GM19035 (cell line): ENCODE data around the gene COL9A3.

Experiments
- ATAC-seq: cut with Tn5 transposase; IDR thresholded peaks from one replicate; pipeline ENCODE4 v1.9.1; 2021; ENCODE audit not compliant: unreplicated experiment

COL9A3 gene

DNA sequence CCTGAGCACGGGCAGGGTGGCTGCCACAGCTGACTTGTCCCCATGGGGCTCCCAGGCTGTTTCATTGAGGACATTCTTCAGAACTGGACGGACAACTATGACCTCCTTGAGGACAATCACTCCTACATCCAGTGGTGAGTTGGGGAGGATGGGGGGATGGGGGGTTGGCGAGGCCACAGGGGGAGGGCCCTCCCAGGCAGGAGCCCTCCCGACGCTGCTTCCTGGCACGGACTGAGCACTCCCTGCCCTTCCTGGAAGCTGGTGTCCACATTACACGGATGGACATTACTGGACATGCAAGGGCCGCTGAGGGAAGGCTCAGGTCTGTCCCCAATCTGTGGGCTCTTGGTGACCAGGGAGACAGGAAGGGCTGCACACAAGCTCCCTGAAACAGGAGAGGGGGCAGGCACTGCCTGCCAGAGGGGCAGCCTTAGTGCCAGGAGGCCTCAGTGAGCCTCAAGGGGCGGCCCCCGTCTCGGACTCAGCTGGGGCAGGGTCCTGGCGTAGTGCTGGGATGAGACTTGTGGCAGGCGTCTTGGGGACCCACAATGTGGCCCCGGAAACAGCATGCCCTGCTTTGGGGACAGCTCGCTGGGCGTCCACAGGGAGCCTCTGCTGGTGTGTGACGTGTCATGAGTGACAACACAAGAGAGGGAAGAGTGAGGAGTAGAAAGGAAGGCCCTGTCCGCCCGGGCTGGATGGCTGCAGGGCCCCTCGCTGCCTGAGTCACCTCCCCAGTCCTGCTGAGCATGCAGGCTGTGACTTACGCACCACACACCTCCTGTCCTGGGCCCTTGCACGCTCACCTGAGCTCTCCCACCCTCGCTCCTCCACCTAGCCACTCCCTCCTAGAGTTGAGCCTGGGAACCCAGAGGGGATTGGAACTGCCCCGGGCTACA lies 7.1 kb upstream of the COL9A3 start:
- ATAC-seq: no peak

DNA sequence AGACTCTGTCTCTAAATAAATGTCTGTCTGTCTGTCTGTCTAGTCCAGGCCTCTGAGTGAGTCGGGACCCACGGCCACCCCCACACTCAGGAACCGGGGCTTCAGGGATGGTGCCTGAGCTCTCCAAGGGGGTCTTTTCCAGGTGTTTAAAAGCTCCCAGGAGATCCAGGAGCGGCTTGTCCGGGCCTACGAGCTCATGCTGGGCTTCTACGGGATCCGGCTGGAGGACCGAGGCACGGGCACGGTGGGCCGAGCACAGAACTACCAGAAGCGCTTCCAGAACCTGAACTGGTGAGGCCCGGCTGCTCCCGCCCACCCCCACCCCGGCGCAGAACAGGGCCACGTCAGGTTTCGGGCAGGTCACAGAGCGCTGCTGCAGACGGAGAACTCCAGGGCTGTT lies 5.5 kb upstream of the COL9A3 start:
- ATAC-seq: no peak

DNA sequence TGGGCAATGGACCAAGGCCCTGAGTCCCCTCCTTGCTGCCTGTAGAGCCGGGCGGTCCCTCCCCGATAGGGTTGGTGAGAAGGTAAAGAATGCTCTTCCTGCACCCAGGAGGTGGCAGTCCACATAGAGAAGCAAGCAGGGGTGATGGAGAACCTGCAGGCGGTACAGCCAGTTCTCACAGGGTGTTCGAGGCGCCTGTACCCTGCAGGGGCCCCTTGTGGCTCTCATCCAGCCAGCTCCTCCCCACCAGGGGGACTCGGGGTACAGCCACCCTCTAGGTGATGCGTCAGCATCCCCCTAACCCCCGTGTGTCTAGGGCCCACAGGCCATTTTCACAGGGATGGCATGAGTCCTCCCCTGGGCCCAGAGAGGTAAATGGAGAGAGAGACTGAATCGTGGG lies 5.1 kb upstream of the COL9A3 start:
- ATAC-seq: no peak

DNA sequence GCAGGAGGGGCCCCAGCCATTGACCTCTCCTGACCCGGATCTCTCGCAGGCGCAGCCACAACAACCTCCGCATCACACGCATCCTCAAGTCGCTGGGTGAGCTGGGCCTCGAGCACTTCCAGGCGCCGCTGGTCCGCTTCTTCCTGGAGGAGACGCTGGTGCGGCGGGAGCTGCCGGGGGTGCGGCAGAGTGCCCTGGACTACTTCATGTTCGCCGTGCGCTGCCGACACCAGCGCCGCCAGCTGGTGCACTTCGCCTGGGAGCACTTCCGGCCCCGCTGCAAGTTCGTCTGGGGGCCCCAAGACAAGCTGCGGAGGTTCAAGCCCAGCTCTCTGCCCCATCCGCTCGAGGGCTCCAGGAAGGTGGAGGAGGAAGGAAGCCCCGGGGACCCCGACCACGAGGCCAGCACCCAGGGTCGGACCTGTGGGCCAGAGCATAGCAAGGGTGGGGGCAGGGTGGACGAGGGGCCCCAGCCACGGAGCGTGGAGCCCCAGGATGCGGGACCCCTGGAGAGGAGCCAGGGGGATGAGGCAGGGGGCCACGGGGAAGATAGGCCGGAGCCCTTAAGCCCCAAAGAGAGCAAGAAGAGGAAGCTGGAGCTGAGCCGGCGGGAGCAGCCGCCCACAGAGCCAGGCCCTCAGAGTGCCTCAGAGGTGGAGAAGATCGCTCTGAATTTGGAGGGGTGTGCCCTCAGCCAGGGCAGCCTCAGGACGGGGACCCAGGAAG lies 4.5 kb upstream of the COL9A3 start:
- no peak for ATAC-seq

DNA sequence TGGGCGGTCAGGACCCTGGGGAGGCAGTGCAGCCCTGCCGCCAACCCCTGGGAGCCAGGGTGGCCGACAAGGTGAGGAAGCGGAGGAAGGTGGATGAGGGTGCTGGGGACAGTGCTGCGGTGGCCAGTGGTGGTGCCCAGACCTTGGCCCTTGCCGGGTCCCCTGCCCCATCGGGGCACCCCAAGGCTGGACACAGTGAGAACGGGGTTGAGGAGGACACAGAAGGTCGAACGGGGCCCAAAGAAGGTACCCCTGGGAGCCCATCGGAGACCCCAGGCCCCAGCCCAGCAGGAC lies 4.0 kb upstream of the COL9A3 start:
- no peak for ATAC-seq

- no peak for ATAC-seq
These were observed 3.3 kb upstream of the COL9A3 start for GRCh38 chr20:62813588-62813987.

GRCh38 chr20:62814060-62814708 lies 2.7 kb upstream of the COL9A3 start:
- ATAC-seq: no peak

DNA sequence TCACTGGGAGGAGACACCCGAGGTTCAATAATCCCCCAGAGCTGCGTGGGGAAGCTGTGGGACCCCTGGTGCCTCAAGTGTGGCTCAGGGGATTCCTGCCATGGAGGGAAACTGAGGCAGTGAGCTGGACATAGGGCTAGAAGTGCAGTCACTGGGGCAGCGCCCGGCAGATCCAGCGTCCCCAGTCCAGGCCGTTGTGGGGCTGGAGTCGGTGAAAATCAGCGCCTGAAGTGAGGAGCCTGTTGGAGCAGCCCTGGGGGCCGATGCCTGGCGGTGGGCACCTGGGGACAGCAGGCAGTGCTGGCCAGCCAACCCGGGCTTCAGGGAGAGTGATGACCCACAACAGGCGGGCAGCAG lies 2.2 kb upstream of the COL9A3 start:
- no peak for ATAC-seq

DNA sequence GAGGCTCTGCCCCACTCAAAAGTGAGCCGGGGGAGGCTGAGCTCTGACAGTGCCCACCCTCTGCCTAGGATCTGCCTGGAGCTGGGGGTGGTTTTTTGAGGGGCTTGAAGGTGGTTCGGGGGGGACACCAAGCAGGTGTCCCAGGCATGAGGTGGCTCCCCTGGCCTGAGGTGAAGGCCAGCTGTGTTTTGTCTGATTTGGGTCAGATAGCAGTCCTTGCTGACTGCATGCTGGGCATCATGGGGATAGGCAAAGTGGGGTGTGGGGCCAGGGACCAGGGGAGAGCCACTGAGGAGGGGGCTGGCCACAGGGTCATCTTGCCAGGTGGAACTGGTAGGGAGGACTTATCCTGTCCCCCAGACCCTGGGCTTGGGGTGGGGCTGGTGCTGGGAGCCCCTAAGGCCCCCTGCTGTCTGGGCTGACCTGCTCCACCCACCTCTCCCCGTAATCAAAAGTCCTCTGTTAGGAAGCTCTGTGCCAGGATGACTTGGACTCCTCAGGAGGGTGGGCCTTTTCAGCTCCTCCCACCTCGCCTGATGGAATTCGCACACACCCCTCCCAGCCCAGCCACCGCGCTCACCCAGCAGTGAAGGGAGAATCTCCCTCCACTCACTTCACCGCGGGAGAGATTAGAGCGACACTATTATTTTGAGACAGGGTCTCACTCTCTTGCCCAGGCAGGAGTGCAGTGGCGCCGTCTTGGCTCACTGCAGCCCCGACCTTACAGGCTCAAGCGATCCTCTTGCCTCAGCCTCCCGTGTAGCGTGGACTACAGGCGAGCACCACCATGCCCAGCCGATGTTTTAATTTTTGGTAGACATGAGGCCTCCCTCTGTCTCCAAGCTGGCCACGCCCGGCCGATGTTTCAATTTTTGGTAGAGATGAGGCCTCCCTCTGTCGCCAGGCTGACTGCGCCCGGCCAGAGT lies 1.5 kb upstream of the COL9A3 start:
- ATAC-seq: no peak

- ATAC-seq: no peak
These were observed 593 bp upstream of the COL9A3 start for GRCh38 chr20:62816031-62816883.

DNA sequence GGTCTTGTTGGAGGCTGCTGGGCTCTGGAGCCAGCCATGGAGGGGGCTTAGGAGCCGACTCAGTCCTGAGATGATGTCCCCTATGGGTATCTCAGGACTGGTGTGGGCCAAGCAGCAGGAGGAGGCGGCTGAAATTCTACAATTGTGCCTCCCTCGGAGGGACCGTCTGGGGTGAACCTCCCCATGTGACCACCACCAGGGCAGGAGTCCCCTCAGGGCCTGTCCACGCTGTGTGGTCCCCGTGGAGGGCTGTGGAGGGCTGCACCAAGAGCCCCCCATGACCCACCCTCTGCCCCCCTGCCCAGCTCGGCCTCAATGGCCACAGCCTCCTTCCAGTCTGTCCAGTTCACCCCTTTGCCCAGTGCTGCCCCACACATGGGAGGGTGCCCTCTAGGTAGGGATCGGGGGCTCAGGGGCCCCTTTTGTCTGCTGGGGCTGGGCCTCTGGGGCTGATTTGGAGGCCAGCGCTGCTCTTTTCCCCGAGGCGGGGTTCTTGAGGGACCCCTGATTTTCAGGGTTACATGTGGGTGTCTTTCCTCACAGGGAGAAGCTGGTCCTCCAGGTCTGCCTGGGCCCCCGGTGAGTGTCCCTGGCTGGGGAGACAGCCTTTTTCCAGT lies 1.2 kb downstream of the COL9A3 start:
- no peak for ATAC-seq

- ATAC-seq: no peak
These were observed 2.0 kb downstream of the COL9A3 start for GRCh38 chr20:62818592-62819493.

DNA sequence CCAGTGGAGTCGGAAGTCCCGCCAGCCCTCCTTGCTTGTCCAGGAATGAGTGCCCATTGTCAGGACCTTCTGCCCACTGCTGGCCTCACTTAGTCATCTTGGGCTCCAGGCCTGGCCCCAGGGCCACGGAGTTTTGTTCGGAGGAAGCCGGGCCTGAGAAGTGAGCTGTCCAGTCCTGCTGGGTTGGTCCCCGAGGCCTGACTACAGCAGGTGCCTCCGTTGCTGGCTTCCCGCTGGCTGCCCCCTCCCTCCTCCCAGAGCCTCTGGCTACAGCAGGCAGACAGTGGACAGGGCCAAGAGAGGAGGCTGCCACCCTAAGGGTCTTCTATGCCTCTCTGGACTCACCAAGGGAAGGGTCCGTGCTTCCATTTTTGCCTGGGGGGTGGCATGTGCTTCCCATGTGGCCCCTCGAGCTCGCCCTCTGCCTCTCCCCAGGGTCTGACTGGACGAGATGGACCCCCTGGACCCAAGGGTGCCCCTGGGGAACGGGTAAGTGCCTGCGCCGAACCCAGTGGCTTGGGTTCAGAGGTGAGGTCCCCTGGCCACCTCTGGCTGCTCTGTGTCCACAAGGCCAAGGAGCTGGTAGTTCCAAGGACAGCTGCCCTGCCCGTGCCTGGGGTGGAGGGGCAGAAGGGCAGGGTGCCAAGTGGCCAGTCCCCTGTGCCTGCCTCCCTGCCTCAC lies 2.8 kb downstream of the COL9A3 start:
- ATAC-seq: no peak

DNA sequence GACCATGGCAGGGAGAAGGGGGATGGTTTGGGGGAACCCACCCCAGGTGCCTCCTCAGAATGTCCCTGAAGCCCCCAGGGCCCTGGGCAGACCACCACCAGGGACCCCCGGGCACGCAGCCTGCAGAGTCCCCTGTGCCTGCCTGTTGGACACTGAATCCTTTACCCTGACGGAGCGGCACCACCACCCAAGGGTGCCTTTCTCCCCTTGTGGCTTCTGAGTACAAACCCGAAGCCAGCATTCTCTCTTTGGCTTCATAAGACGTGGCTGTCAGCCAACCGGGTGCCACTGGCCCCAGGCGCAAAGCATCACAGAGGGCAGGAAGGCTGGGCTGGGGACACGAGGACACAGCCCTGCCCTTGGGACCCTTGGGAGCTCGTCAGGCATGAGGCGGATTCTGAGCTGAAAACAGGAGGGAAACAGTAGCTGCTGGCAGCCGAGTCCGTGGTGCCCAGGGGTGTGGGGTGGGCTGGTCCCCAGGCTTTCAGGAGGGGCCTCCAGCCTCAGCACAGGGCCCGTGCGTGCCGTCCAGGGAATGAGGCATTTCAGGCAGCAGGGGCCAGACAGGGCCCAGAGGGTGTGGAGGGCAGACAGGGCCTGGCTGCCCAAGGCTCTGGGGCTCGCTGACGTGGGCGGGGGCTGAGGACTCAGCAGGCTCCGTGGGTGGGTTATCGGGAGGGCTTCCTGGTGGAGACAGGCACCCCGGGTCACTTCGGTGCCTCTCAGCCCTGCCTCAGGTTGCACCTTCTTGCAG lies 3.5 kb downstream of the COL9A3 start:
- ATAC-seq: no peak

GRCh38 chr20:62820962-62821725 lies 4.3 kb downstream of the COL9A3 start:
- ATAC-seq: no peak

DNA sequence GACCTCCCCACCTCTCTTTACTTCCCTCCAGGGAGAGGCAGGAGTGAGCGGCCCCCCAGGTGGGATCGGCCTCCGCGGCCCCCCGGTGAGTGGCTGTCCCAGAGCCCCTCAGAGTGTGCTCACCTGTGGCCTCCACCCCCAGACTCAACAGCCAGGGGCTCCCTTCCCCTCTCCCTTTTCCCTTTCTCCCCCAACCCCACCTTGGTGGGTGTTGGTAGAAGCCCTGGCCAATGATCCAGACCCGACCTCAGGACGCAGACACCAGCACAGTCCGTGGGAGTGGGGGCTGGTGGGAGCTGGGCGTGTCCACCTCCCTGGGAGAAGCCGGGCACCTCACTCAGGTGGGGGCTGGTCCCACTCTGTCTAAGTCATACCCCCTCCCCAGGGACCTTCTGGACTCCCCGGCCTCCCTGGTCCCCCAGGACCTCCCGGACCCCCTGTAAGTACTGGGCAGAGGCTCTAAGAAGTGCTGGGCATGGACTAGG lies 4.9 kb downstream of the COL9A3 start:
- no peak for ATAC-seq
